ENCODE data around the gene CFAP57.

CFAP57 gene

DNA sequence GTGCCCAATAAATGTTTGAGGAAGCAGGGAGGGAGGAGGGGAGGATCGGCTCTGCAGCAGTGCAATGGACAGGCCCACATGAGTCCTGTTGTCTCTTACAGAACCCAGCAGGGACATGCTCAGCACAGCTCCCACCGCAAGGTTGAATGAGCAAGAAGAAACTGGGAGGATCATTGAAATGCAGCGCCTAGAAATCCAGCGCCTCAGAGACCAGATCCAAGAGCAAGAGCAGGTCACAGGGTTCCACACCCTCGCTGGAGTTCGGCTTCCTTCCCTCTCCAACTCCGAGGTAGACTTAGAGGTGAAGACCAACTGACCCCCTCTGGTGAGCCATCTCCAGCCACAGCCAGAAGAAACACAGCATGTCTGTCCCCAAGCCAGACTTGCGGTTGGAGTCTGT, 81.7 kb downstream of the CFAP57 start:
- no peak for DNase-seq (ENCODE audit: low read depth in 2 of 2, low spot score in 1 of 2)

DNA sequence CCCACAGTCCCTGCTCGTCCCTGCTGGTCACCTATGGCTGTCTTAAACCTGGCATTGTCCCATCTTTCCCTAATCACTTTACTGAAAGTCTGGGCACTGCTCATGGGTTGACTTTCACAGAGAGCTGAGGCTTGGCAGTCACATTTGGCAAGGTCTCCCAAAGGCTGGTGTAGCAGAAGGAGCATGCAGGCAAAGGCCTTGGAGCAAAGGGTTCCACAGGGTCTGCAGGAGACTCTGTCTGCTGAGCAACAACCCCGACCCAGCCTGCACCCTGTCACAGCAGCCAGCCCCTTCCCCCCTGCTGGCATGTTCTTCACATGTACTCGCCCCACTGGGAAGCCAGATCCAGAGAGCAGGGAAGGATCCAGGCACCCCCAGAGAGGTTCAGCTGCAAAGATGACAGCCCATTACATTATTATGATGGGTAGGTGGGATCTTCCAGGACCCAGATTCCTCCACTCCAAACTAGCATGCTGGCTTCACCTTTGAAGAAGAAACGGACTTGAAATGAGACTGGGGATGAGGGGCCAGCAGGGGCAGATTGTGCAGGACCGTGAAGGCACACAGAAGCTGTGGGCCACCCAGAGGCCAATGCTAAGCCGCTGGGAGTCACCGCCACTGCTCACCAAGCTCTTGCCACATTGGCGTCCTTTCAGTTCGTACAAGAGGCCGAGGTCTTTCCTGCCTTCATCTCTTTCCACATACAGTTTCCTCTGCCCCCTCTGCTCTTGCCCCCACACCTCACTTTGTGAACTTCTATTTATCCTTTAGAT, 83.5 kb downstream of the CFAP57 start:
- no peak for DNase-seq (ENCODE audit: low read depth in 2 of 2, low spot score in 1 of 2)

GRCh38 chr1:43256675-43257570, 84.8 kb downstream of the CFAP57 start:
- DNase-seq (ENCODE audit: low read depth in 2 of 2, low spot score in 1 of 2): no peak

DNA sequence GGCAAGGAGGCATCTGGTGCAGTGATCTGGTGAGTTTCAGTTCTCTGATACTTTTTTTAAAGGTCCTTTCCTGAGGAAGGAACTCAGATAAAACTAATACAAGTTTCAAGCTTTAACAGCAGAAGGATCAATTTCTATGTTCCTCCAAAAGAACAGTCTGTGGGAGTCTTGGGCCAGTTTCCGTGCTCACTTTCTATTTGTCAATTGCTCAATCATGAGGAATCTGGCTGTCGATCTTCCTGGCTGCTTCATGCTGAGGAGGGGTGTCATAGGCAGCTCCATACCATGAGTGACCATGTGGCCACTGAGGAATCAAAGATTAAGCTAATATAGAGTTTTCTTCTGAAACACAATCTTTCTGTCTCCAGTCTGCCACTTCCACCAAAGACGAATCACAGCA, 86.2 kb downstream of the CFAP57 start:
- no peak for DNase-seq (ENCODE audit: low read depth in 2 of 2, low spot score in 1 of 2)

- no peak for DNase-seq (ENCODE audit: low read depth in 2 of 2, low spot score in 1 of 2)
Observed at GRCh38 chr1:43265431-43265830, 93.3 kb downstream of the CFAP57 start.

DNA sequence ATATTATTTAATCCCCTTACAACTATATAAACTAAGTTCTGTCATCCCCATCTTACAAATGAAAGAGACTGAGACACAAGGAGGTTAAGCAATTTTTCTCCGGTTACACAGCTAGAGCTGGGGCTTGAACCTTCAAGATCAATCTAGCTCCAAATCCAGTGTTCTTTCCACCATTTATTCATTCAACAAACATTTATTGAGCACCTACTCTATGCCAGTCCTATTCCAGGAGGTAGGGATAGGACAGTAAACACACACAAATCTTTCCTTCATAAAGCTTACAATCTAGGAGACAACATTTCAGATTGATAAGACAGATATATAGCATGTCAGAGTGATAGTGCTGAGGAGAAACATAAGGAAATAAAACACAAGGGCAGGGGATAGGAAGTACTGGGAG, 94.8 kb downstream of the CFAP57 start:
- DNase-seq (ENCODE audit: low read depth in 2 of 2, low spot score in 1 of 2): no peak

DNA sequence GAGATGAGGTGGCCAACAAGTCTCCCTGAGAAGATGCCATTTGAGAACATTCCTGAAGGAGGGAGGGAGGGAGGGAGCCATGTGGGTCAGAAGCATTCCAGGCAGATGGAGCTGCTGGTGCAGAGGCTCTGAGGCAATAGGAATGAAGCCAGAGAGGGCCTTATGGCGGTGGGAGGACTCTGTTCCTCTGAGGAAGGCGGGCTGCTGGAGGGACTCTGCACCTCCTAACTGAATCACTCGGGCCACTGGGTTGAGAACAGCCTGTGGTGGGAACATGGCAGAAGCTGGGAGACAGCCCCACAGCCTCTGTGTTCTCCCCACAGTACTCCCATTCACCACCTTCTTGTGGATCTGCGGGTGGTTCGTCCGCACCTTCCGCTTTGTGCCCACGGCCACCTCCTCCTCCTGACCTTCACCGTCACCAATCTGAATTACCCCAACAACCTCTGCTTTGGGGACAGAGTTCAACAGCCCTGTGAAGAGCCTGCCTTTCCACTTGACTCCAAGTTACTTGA, 95.2 kb downstream of the CFAP57 start:
- no peak for DNase-seq (ENCODE audit: low read depth in 2 of 2, low spot score in 1 of 2)

DNA sequence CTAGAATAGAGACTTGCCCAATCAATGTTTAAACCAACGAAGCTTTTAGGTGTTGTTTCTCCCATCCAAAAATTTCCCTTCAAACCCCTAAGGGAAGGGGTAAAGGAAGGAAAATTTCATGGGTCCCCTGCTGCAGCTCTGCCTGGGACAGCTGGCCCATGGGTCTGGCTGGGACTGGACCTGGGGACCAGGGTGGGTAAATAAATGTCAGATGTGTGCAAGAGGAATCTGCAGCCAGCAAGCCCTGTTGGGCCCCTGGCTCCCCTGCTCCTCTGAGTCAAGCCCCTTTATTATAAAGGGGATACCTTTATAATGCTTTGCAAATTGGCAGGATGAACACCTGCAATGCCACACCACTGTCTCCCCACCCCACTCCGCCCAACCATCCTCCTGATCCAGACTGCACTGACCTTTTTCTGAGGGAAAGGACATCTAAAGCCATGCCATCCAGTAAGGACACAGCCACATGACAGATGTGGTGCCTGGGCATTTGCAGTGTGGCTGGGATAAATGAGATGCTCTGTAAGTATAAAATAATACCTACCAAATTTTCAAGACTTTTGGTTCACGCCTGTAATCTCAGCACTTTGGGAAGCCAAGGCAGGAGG, 95.8 kb downstream of the CFAP57 start:
- DNase-seq (ENCODE audit: low read depth in 2 of 2, low spot score in 1 of 2): no peak

GRCh38 chr1:43269627-43270375, 97.7 kb downstream of the CFAP57 start, which contains the start of gene TMEM125:
TMEM125 (plus strand) TSS chr1:43269983; CDS start chr1:43272723, 2,740 bp downstream.
- DNase-seq (ENCODE audit: low read depth in 2 of 2, low spot score in 1 of 2): no peak

- no peak for DNase-seq (ENCODE audit: low read depth in 2 of 2, low spot score in 1 of 2)
Observed at GRCh38 chr1:43270421-43271095, 98.4 kb downstream of the CFAP57 start.

- no peak for DNase-seq (ENCODE audit: low read depth in 2 of 2, low spot score in 1 of 2)
Observed at GRCh38 chr1:43271186-43272118, 99.3 kb downstream of the CFAP57 start.

DNA sequence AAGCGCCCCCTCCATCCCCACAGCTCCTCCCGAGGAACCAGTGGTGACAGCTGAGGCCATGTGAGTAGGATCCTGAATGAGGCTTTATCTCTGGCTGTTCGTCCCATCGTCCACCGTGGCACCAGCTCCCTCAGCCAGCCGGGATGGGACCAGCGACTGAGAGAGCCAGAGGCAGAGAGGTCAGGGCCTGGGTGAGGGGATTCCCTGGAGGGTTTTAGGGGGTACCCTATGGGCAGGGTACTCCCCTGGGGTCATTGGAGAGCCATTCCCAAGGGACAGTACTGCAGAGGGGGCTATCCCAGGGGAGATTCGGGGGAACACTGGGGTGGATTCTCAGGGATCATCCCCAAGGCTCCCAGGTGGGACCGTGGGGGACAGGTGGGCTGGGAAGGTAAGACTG, 100.0 kb downstream of the CFAP57 start:
- no peak for DNase-seq (ENCODE audit: low read depth in 2 of 2, low spot score in 1 of 2)

DNA sequence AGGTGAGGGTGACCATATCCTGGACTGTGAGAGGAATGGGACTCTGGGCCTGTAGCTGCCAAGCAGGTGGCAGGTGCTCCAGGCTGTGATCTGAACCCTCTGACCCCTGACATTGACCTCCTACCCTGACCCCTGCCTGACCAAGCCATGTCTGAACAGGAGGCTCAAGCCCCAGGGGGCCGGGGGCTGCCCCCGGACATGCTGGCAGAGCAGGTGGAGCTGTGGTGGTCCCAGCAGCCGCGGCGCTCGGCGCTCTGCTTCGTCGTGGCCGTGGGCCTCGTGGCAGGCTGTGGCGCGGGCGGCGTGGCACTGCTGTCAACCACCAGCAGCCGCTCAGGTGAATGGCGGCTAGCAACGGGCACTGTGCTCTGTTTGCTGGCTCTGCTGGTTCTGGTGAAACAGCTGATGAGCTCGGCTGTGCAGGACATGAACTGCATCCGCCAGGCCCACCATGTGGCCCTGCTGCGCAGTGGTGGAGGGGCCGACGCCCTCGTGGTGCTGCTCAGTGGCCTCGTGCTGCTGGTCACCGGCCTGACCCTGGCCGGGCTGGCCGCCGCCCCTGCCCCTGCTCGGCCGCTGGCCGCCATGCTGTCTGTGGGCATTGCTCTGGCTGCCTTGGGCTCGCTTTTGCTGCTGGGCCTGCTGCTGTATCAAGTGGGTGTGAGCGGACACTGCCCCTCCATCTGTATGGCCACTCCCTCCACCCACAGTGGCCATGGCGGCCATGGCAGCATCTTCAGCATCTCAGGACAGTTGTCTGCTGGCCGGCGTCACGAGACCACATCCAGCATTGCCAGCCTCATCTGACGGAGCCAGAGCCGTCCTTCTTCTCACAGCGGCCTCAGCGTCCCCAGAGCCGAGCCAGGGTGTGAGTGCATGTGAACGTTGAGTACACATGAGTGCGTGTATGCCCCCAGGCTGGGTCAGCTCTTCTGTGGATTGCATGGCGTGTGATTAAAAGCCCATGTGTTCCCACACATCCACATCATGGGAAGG, 100.7 kb downstream of the CFAP57 start:
- no peak for DNase-seq (ENCODE audit: low read depth in 2 of 2, low spot score in 1 of 2)

DNA sequence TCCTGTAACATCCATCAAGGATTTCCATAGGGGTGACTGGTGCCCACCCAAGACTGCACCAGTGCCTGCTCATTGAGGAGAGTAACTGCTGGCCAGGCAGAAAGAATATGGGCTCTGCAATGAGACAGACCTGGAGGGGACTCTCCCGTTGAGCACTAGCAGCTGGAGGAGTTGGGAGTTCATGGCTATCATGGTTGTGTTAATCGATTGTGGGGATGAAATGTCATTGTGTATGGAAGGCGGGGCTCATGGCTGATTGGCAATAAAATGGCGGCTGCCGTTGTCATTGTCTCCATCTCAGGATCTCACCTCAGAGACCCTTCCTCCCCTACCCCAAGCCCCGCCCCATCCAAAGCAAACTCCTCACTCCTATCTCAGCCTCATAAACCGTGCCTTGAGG, 101.6 kb downstream of the CFAP57 start:
- no peak for DNase-seq (ENCODE audit: low read depth in 2 of 2, low spot score in 1 of 2)

GRCh38 chr1:43274125-43274803, 102.1 kb downstream of the CFAP57 start:
- DNase-seq (ENCODE audit: low read depth in 2 of 2, low spot score in 1 of 2): no peak

DNA sequence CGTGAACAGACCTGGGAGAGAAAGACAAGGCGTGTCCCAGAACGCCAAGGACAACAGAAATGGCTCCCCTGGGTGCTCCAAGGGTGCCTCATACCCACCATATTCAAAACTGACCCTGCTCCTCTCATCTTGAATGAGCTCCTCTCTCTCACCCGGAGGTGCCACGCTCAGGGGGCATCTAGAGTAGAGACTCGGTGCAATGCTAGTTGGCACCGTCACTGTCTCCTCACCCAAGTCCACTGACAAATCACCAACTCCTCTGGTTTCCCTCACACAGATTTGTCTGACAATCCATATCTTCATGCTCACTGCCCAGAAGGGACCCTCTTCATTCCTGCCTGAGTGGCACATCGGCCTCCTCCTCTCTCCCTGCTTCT, 102.7 kb downstream of the CFAP57 start:
- no peak for DNase-seq (ENCODE audit: low read depth in 2 of 2, low spot score in 1 of 2)

- DNase-seq (ENCODE audit: low read depth in 2 of 2, low spot score in 1 of 2): no peak
Observed at GRCh38 chr1:43275826-43276620, 103.9 kb downstream of the CFAP57 start.
